ENCODE data around the gene GBA2. TPM values are rescaled to one million over a fixed set of nuclear protein-coding genes. Genes with fewer than 3 reads are reported as not detected.

GBA2 gene
- total RNA-seq, 1 donor from 2014 or later = 44.8 TPM

- no peak overlapping the region for H2AFZ ChIP-seq (replicated peaks)
- H3K4me2 ChIP-seq = no peak overlapping the region
- H3F3A ChIP-seq (ENCODE audit: low read depth) = no peaks in the 10 kb centered on the region
- Mint-ChIP-seq H3K27me3 (ENCODE audit: insufficient read depth, low read depth) (peaks cover 6% of the 10 kb centered on the region), H3K9me3 (no peaks in the 10 kb centered on the region), H3K4me3 (no peak overlapping the region), H3K27ac (no peak overlapping the region), H3K4me1 (no peaks in the 10 kb centered on the region), H3K36me3 (peaks cover 50% of the 10 kb centered on the region)
- H3K9me3 ChIP-seq (ENCODE audit: low read depth) = no peaks in the 10 kb centered on the region
- no peak overlapping the region for H3K9ac ChIP-seq
- H3K4me3 ChIP-seq = no peak overlapping the region
- H3K36me3 ChIP-seq = no peaks in the 10 kb centered on the region
- no peaks in the 10 kb centered on the region for H3K79me2 ChIP-seq (ENCODE audit: low read depth)
- H3K27ac ChIP-seq = no peak overlapping the region
- no peak for TF ChIP-seq EZH2phosphoT487 (IDR thresholded peaks at IDR 0.05)
- no peak for TF ChIP-seq CTCF (IDR thresholded peaks at IDR 0.05)
- no peak for TF ChIP-seq EZH2 (IDR thresholded peaks at IDR 0.05)
- no peak for DNase-seq (ENCODE audit: low spot score)
- H3K4me1 ChIP-seq = no peaks in the 10 kb centered on the region
- H4K20me1 ChIP-seq (ENCODE audit: low read depth) = no peaks in the 10 kb centered on the region
- H3K27me3 ChIP-seq = no peaks in the 10 kb centered on the region
These were observed 32.8 kb downstream of the GBA2 start for GRCh38 chr9:35716230-35716629.

DNA sequence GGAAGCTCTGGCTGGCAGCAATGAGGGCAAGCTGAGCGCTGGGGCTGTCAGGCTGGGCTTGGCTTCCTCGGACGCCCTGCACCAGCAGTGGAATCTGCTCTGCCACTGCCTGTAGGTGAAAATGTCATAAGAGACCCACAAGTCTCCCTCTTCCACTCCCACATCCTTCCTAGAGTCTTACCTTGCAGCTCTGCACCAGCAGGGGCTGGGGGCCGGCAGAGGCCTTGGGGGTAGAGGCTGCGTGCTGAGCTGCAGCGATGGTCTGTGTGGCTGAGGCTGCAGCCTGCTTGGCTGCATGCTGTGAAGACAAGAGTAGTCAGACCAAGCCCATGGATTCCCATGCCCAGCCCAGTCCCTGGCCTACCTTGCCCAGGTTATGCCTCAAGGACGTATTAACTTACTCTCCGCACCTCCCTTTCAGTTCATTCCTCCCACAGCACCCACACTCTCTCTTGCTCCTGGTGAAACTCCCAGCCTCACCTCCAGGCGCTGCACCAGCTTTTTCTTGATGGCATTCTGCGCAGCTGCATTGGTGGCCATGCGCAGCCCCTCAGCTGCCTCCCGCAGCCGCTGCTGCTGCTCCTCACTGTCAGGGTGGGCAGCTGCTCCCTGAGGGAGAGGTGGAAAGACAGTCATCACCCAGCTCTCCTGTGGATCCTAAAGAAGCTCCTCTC, 34.3 kb downstream of the GBA2 start:
- Histone ChIP-seq H3K79me2 (ENCODE audit: low read depth) (no peaks in the 10 kb centered on the region), H3K4me1 (no peaks in the 10 kb centered on the region), H3K4me2 (no peak overlapping the region), H2AFZ (replicated peaks) (no peak overlapping the region), H3K9ac (no peak overlapping the region), H3K4me3 (no peak overlapping the region), H3K36me3 (no peaks in the 10 kb centered on the region), H3K27me3 (no peaks in the 10 kb centered on the region), H3K27ac (no peak overlapping the region), H4K20me1 (ENCODE audit: low read depth) (no peaks in the 10 kb centered on the region), H3F3A (ENCODE audit: low read depth) (no peaks in the 10 kb centered on the region), H3K9me3 (ENCODE audit: low read depth) (no peaks in the 10 kb centered on the region)
- Mint-ChIP-seq H3K27ac (no peak overlapping the region), H3K4me1 (no peaks in the 10 kb centered on the region), H3K27me3 (ENCODE audit: insufficient read depth, low read depth) (peaks cover 6% of the 10 kb centered on the region), H3K36me3 (peaks cover 60% of the 10 kb centered on the region), H3K9me3 (no peaks in the 10 kb centered on the region), H3K4me3 (no peak overlapping the region)
- no peak for DNase-seq (ENCODE audit: low spot score)
- no peak for TF ChIP-seq EZH2phosphoT487 (IDR thresholded peaks at IDR 0.05)
- no peak for TF ChIP-seq EZH2 (IDR thresholded peaks at IDR 0.05)
- no peak for TF ChIP-seq CTCF (IDR thresholded peaks at IDR 0.05)

GRCh38 chr9:35714123-35714522, 34.9 kb downstream of the GBA2 start:
- no peaks in the 10 kb centered on the region for H3K4me1 Mint-ChIP-seq
- Histone ChIP-seq H3K27me3 (no peaks in the 10 kb centered on the region), H3K4me1 (no peaks in the 10 kb centered on the region), H3F3A (ENCODE audit: low read depth) (no peaks in the 10 kb centered on the region), H2AFZ (replicated peaks) (no peak overlapping the region), H3K79me2 (ENCODE audit: low read depth) (no peaks in the 10 kb centered on the region), H4K20me1 (ENCODE audit: low read depth) (no peaks in the 10 kb centered on the region), H3K4me2 (no peak overlapping the region), H3K36me3 (no peaks in the 10 kb centered on the region), H3K9ac (no peak overlapping the region), H3K4me3 (no peak overlapping the region), H3K9me3 (ENCODE audit: low read depth) (no peaks in the 10 kb centered on the region), H3K27ac (no peak overlapping the region)
- H3K36me3 Mint-ChIP-seq = peaks cover 54% of the 10 kb centered on the region
- H3K4me3 Mint-ChIP-seq = no peak overlapping the region
- TF ChIP-seq EZH2 (IDR thresholded peaks at IDR 0.05) (no peak), EZH2phosphoT487 (IDR thresholded peaks at IDR 0.05) (no peak), CTCF (IDR thresholded peaks at IDR 0.05) (no peak)
- peaks cover 6% of the 10 kb centered on the region for H3K27me3 Mint-ChIP-seq (ENCODE audit: insufficient read depth, low read depth)
- no peak for DNase-seq (ENCODE audit: low spot score)
- H3K27ac Mint-ChIP-seq = no peak overlapping the region
- no peaks in the 10 kb centered on the region for H3K9me3 Mint-ChIP-seq
